GM10847 (cell line): ENCODE data around the gene ESYT1.

ENCODE experiments used
- POLR2A ChIP-seq: IDR thresholded peaks from 2 replicates; pipeline ENCODE4 v1.6.1; 2011; ENCODE audit not compliant: insufficient read length; ENCODE audit errors: extremely low read depth

Gene ESYT1

GRCh38 chr12:56165369-56165768, 37.3 kb downstream of the ESYT1 start:
- TF ChIP-seq POLR2A: no peak

DNA sequence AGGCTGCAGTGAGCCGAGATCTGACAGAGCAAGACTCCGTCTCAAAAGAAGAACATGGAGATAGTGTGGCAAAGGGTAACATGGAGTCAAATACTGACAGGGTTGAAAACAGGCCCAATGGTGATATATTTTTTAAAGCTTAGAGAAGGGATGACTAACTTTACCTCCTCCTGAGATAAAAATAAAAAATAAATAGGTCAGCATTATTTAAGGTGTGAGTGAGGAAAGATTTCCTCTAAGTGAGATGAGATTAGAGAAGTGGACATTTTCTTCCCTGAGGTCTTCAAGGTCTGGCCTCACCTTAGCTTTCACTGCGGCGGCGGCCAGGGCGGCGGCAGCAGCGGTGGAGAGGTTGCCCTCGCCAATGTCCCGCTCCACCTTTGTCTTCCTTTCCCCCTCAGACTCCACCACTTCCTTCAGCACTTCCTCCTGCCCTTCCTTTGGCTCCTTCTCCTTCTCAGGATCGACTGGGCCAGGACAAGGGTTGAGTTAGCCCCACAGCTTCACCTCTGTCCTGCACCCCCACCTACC, 41.2 kb downstream of the ESYT1 start:
- TF ChIP-seq POLR2A: no peak

- TF ChIP-seq POLR2A: no peak
These were observed 44.8 kb downstream of the ESYT1 start for GRCh38 chr12:56172839-56173238.

GRCh38 chr12:56178347-56178746, 50.3 kb downstream of the ESYT1 start:
- no peak for TF ChIP-seq POLR2A

DNA sequence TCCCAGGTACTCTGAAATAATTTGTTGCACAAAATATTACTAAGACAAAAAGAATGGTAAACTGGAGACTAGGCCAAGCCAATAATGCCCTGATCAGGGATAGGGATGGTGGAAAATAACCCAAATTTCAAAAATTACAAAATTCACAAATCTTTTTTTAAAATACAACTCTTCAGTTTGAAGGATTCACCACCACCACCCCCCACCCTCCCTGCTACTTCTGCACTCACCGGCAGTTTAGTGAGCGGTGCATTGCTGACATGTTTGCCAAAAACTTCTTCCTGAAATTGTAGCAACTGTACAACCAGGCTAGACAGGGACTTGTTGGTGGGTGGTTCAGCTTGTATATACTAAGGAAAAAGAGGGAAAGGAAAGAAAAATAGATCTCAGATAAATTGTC, 58.9 kb downstream of the ESYT1 start:
- TF ChIP-seq POLR2A: no peak

GRCh38 chr12:56188131-56188777, 60.2 kb downstream of the ESYT1 start:
- no peak for TF ChIP-seq POLR2A

DNA sequence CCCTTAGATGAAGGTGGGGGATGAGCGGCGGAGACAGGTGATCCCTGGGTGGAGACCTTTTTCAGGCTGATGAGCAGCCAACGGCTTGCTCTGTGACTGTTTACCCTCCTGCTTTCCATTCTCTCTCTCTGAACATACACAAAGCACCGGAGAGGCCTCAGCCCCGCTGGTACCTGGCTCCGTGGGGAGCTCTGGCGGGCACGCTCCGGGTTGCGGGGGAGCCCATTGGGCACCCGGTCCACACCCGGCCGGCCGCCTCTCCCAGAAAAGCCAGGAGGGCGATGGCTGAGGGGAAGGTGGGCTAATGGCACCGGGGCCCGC, 60.7 kb downstream of the ESYT1 start:
- TF ChIP-seq POLR2A: no peak

DNA sequence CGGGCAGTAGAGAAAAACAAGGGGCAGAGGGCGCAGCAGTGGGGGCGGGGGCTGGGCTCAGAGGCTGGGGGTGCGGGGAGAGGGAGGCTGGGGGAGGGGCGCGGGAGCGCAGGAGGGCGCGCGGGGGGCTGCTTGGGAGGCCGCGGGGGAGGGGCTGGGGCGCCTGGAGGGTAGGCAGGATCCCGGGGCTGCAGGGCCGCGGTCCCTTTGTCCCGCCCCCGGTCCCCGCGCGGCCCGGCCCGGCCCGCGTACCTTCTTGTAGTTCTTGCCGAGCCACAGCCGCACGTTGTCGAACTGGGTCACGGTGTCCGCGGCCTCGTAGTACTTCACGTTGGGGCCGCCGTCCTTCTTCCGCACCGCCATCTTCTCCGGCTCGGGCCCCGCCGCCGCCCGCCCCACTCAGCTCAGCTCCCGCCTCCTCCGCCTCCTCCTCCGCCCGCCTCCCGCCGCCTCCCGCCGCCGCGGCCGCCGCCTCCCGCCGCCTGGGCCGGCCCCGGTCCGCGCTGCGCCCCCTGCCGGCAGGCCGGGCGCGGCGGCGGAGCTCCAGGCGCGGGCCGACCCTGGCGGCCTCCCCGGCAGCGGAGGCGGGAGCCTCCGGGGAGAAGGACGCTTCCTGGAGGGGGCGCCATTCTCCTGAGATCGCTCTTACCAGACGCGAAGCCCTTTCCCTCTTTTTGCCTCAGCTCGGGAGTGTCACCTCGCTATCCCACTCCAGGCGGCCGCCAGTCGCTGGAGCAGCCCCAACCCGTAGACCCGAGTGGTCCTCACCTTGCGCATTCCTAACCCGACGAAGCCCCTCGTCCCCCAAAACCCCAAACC, 61.2 kb downstream of the ESYT1 start, which contains the start of gene SMARCC2:
Gene SMARCC2 (minus strand): TSS at position 385 of the 819 bp plus-strand sequence. CDS start 22 bp downstream, at position 363.
- TF ChIP-seq POLR2A: peak; percentile 18

- no peak for TF ChIP-seq POLR2A
These were observed 62.0 kb downstream of the ESYT1 start for GRCh38 chr12:56189918-56190694.

- TF ChIP-seq POLR2A: no peak
These were observed 62.7 kb downstream of the ESYT1 start for GRCh38 chr12:56190695-56191155.

GRCh38 chr12:56192582-56192981, 64.5 kb downstream of the ESYT1 start:
- no peak for TF ChIP-seq POLR2A

DNA sequence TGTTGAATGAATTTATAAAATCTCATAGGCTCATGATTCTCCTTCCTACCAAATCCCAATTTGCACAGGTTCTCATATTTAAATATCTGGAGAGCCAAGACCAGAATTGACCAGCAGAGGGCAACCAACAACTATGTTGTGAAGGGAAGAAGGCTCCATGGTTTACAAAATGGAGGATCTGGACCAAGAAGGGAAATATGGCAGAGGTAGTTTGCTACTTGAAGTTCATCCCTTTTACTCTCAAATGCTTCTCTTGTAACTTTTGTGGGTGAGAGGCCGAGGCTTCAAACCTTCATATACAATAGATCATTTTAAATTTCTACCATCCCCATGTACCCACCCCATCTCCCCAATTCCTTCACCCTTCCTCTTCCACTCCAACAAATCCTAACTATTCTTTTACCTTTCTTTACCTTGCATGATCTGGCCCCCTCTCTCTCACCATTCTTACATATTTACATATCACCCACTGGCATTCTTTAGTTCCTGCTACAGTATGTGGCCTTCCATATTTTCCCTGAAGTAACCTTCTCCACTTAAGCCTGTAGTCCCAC, 65.0 kb downstream of the ESYT1 start:
- TF ChIP-seq POLR2A: no peak
